ENCODE data around the gene APOL2. TPM values are rescaled to one million over a fixed set of nuclear protein-coding genes. Genes with fewer than 3 reads are reported as not detected.

The APOL2 gene
- total and polyA plus RNA-seq, 9 donors: 13.6 to 38.1 (median 28.2) TPM

DNA sequence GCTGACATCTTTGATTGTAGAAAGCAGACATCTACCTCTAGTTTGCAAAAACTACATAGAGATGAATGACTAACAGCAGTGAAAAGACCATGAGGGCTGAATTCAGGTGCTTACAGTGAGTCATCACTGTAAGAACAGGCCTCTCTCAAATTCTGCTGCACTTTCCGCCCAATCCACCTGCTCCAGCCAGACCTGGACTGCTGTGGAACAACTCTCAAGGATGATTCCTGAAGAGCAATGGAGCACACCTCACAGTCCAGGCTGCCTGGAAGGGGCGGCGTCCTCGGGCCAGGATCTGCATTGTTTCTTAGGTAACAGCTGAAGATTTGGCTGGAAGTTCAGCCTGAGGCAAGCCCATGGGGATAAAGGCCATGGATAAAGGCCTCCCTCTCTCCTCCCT, 15.1 kb downstream of the APOL2 start:
- no peaks in the 10 kb centered on the region for H3K36me3 ChIP-seq
- no peak overlapping the region for H3K4me3 ChIP-seq
- intact Hi-C loops (cut with DNase I): loop anchor here in 1 of 4 donors (5.0 kb wide), 1 partner anchor 63 kb away; no protein-coding TSS in a partner anchor
- 88 to 95% (median 92%) methylated on average over 4 of the region's 4 CpGs for WGBS, 3 donors
- H3K4me1 ChIP-seq (ENCODE audit: insufficient read depth): peaks cover 1% of the 10 kb centered on the region
- H3K9me3 ChIP-seq: no peaks in the 10 kb centered on the region
- H3K27me3 ChIP-seq: no peaks in the 10 kb centered on the region
- TF ChIP-seq POLR2A (IDR thresholded peaks at IDR 0.05): no peak
- TF ChIP-seq EP300 (IDR thresholded peaks at IDR 0.05): no peak
- TF ChIP-seq, protein P1, sequence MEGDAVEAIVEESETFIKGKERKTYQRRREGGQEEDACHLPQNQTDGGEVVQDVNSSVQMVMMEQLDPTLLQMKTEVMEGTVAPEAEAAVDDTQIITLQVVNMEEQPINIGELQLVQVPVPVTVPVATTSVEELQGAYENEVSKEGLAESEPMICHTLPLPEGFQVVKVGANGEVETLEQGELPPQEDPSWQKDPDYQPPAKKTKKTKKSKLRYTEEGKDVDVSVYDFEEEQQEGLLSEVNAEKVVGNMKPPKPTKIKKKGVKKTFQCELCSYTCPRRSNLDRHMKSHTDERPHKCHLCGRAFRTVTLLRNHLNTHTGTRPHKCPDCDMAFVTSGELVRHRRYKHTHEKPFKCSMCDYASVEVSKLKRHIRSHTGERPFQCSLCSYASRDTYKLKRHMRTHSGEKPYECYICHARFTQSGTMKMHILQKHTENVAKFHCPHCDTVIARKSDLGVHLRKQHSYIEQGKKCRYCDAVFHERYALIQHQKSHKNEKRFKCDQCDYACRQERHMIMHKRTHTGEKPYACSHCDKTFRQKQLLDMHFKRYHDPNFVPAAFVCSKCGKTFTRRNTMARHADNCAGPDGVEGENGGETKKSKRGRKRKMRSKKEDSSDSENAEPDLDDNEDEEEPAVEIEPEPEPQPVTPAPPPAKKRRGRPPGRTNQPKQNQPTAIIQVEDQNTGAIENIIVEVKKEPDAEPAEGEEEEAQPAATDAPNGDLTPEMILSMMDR (IDR thresholded peaks at IDR 0.05): no peak
- no peak overlapping the region for H3K27ac ChIP-seq
- DNase-seq: no peak

DNA sequence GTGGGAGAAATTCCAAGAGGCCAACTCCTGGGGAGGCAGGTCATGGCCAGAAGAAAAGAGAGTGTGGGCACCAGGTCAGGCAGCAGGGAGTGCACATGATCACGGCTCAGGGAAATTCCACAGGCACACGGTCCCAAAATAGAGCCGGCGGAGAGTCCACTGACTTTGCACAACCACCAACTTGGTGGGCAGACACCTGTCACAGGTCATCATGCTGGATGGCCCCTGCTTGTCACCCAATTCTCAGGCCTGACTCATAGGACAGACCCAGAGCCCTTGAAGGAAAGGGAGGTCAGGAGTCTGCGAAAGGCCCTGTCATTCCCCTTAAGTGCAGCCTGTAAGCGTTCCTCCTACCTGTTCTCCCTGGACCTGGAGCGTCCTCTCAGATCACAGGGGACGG, 15.8 kb downstream of the APOL2 start:
- H3K36me3 ChIP-seq: no peaks in the 10 kb centered on the region
- H3K27me3 ChIP-seq: no peaks in the 10 kb centered on the region
- WGBS, 3 donors: 76 to 89% (median 79%) methylated on average over 7 to 8 of the region's 8 CpGs
- intact Hi-C loops (cut with DNase I): loop anchor here in 1 of 4 donors (5.0 kb wide), 1 partner anchor 64 kb away; no protein-coding TSS in a partner anchor
- H3K27ac ChIP-seq: no peak overlapping the region
- no peaks in the 10 kb centered on the region for H3K9me3 ChIP-seq
- no peak overlapping the region for H3K4me3 ChIP-seq
- H3K4me1 ChIP-seq (ENCODE audit: insufficient read depth): peaks cover 1% of the 10 kb centered on the region
- DNase-seq: no peak
- TF ChIP-seq, protein P1 (IDR thresholded peaks at IDR 0.05): no peak
- TF ChIP-seq POLR2A (IDR thresholded peaks at IDR 0.05) (no peak), EP300 (IDR thresholded peaks at IDR 0.05) (no peak)

DNA sequence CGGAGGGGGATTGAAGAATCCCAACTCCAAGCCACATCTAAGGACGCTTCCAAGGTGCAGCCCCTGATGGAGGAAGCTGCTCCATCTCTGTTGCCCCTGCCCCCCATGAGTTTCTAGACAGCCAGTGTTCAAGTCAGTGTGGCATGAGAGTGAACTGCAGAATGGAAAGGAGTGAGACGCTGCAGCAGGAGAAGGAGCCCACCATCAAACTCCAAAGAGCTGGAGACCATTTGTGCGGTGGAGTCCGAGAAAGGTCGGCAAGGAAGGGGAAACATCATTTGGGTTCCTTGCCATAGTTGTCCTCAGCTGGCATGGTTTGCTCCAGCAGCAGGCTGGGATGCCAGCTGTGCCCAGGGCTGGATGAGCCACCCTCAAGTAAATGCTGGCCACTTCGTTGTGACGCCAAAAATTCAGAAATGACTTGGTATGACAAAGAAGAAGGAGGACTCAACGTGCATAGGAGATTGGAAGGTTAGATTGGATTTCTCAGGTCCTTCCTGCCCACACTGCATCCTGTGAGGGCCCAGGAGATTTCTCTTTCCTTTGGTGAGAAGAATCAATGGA, 16.4 kb downstream of the APOL2 start:
- Histone ChIP-seq H3K9me3 (no peaks in the 10 kb centered on the region), H3K4me3 (no peak overlapping the region), H3K27me3 (no peaks in the 10 kb centered on the region), H3K4me1 (ENCODE audit: insufficient read depth) (peaks cover 1% of the 10 kb centered on the region), H3K27ac (no peak overlapping the region), H3K36me3 (no peaks in the 10 kb centered on the region)
- no peak for DNase-seq
- intact Hi-C loops (cut with DNase I): loop anchor here in 1 of 4 donors (5.0 kb wide), 1 partner anchor 64 kb away; no protein-coding TSS in a partner anchor
- 87 to 91% (median 88%) methylated on average over 9 of the region's 9 CpGs for WGBS, 3 donors
- TF ChIP-seq EP300 (IDR thresholded peaks at IDR 0.05): no peak
- no peak for TF ChIP-seq POLR2A (IDR thresholded peaks at IDR 0.05)
- TF ChIP-seq, protein P1 (IDR thresholded peaks at IDR 0.05): no peak

DNA sequence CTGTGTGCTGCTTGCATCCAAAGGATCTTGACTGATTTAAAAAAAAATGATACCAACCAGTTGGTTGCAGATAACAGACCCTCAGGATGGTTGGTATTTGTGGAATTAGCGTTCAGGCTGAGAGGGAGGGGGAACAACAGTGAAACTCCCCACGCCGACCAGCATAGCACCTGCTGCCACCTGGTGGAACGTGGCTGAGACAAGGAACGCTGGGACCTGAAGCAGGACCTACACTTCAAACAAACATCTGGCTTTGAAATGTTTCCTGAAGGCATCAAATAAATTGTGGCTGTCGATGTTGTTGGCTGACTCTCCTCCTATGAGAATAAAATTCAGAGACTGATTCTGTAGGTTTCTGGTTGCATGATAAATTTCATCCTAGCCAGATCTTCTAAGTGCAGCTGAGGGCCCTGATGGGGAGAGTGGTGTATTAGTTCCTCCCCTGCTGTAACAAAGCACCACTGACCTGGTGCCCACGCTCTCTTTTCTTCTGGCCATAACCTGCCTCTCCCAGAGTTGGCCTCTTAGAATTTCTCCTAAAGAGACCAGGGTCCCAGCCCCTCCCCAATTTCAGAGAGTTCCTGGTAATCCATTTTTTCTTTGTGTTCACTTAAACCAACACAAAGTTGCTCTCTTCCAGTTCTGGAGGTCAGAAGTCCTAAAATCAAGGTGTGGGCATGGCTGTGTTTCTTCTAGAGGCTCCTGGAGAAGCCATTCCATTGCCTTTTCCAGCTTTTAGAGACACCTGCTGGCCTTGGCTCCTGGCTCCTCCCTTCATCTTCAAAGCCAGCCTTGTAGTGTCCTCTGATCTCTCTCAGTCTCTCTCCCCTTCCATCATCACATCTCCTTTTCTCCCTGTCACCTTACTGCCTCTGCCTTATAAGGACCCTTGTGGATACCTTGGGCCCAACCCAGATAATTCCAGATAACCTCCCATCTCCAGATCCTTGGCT, 17.3 kb downstream of the APOL2 start:
- intact Hi-C loops (cut with DNase I): loop anchor here in 1 of 4 donors (5.0 kb wide), 1 partner anchor 65 kb away; no protein-coding TSS in a partner anchor
- Histone ChIP-seq H3K4me1 (ENCODE audit: insufficient read depth) (peaks cover 1% of the 10 kb centered on the region), H3K36me3 (no peaks in the 10 kb centered on the region), H3K9me3 (no peaks in the 10 kb centered on the region), H3K27ac (no peak overlapping the region), H3K4me3 (no peak overlapping the region), H3K27me3 (no peaks in the 10 kb centered on the region)
- DNase-seq: peak; percentile 50 to 68 (median 62)
- WGBS, 3 donors: 14 to 20% (median 16%) methylated on average over 7 of the region's 7 CpGs
- TF ChIP-seq POLR2A (IDR thresholded peaks at IDR 0.05): no peak
- TF ChIP-seq, protein P1 (IDR thresholded peaks at IDR 0.05): peak; percentile 31 to 61 (median 34)

Data from ovary (tissue), 9 donors.